ACHN (cell line): Measurements from ENCODE around the gene IKBIP.
"Not testable (repeated sequence)": the region's sequence is repeated elsewhere in the genome, so short reads cannot be mapped to it uniquely, and the experiment has no call there.

Experiments used
- DNase-seq: peaks from one replicate; pipeline ENCODE4 v3.0.0-alpha.2; 2015
- in situ Hi-C: cut with HindIII; loops from 2 replicates; pipeline ENCODE4 v1.10.0; 2017; ENCODE audit warnings: low sequenced_read_pairs, low pct_ligation_motif_present, low pct_unique_long_range_greater_than_20kb

Gene IKBIP

DNA sequence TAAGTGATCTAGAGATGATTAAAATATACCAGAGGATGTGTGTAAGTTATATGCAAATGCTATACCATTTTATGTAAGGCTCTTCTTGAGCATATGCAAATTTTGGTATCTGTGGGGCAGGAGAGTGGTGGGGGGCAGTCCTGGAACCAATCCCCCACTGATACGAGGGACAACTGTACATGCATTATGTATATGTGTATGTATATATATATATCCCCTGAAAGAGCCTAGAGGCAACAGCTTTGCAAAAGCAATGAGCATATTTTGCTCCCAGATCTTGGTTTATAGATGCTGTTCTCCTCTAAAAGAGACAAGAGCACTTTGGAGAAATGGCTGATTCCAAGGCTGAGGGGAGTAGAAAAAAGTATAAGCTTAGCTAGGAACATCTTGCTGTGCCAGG is 63.5 kb downstream of the IKBIP start:
- no peak for DNase-seq
- in situ Hi-C loops: no loop called here

DNA sequence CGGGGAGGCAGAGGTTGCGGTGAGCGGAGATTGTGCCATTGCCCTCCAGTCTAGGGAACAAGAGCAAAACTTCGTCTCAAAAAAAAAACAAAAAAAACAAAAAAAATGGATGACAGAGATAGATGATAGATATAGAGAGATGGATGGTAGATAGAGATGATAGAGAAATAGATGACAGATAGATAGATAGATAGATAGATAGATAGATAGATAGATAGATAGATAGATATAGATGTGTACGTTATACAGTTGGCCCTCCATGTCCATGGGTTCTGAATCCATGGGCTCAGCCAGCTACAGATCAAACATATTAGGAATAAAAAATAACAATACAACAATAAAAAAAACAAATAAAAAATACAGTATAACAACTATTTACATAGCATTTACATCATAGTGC is 63.9 kb downstream of the IKBIP start:
- in situ Hi-C loops: no loop called here
- no peak for DNase-seq

DNA sequence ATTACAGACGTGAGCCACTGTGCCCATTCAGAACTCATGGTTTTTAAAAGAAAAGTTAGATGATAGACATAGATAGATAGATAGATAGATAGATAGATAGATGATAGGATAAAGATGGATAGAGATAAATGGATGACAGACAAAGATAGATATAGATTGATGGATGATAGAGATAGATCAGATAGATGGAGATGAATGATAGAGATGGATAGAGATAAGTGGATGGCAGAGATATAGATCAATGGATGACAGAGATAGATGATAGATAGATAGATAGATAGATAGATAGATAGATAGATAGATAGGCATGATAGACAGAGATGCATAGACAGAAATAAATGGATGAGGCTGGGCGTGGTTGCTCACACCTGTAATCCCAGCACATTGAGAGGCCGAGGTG is 64.8 kb downstream of the IKBIP start:
- no peak for DNase-seq
- in situ Hi-C loops: no loop called here

DNA sequence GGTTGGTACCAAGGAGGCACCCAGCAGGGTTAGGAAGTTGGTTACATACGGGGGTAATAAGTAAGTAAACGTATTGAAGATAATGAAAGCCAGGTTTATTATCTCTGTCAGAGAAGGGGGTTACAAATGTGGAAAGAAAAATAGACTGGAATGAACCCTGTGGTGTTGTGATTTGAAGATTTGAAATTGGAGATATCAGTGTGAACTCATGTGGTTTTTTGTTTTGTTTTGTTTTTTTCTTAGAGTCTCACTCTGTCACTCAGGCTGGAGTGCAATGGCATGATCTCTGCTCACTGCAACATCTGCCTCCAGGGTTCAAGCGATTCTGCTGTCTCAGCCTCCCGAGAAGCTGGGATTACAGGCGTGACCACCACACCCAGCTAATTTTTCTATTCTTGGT is 65.2 kb downstream of the IKBIP start:
- in situ Hi-C loops: no loop called here
- no peak for DNase-seq

- in situ Hi-C loops: no loop called here
- peak; percentile 35 for DNase-seq
Observed at GRCh38 chr12:98578821-98579220, 65.8 kb downstream of the IKBIP start.

DNA sequence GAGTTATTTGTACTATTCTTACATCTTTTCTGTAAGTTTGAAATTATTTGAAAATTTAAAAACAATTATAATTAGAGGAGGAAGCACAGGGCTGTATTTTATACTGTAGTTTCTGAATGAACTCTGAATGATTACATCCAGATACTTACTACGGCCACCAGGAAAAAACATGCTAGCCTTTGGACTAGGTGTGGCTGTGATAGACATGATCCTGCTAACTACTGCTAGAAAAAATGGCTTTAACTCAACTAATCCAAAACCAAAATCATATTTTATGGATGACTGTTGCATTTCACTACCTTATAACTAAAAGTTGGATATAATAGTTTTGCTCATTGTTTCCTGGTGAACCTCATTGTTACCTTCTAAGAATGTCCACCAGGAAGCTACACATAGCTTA is 66.2 kb downstream of the IKBIP start:
- in situ Hi-C loops: no loop called here
- DNase-seq: no peak

GRCh38 chr12:98576795-98577194 is 67.8 kb downstream of the IKBIP start:
- in situ Hi-C loops, DNase-seq: not testable (repeated sequence)

DNA sequence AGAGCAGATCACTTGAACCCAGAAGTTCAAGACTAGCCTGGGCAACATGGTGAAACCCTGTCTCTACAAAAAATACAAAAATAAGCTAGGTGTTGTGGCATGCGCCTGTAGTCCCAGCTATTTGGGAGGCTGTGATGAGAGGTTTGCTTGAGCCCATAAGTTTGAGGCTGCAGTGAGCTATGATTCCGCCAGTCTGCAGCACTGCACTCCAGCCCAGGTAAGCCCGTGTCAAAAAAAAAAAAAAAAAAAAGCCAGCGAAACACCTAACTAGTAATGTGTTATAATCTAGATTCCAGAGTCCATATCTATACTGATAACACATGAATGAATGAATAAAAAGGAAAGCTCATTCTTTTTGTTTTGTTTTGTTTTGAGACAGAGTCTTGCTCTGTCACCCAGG is 69.6 kb downstream of the IKBIP start:
- DNase-seq: no peak

More for the DNA sequence above, 69.6 kb downstream of the IKBIP start:
- in situ Hi-C loops: no loop called here
